ENCODE data around the gene ZNF75A.
A peak's percentile ranks its signal among the peaks of the same experiment; 100 is the strongest.

ZNF75A gene

GRCh38 chr16:3283543-3284447, 21.5 kb upstream of the ZNF75A start:
- no peak for DNase-seq (ENCODE audit: low read depth, low spot score)

GRCh38 chr16:3285131-3285530, 20.2 kb upstream of the ZNF75A start:
- no peak overlapping the region for H3K27ac ChIP-seq
- DNase-seq (ENCODE audit: low read depth, low spot score), result no peak

More at GRCh38 chr16:3283543-3284447, 21.5 kb upstream of the ZNF75A start:
- peak overlapping the region; percentile 99 for H3K27ac ChIP-seq

- no peak overlapping the region for H3K27ac ChIP-seq
- DNase-seq (ENCODE audit: low read depth, low spot score), result no peak
These were observed 15.2 kb upstream of the ZNF75A start for GRCh38 chr16:3289998-3290673.

- no peak overlapping the region for H3K27ac ChIP-seq
- DNase-seq (ENCODE audit: low read depth, low spot score), result no peak
These were observed 12.7 kb upstream of the ZNF75A start for GRCh38 chr16:3292604-3293003.

GRCh38 chr16:3295209-3295608, 10.1 kb upstream of the ZNF75A start:
- no peak overlapping the region for H3K27ac ChIP-seq
- DNase-seq (ENCODE audit: low read depth, low spot score), result no peak

GRCh38 chr16:3295783-3296182, 9.5 kb upstream of the ZNF75A start:
- DNase-seq (ENCODE audit: low read depth, low spot score), result no peak
- H3K27ac ChIP-seq, result no peak overlapping the region

- H3K27ac ChIP-seq, result peak overlapping the region; percentile 92
- no peak for DNase-seq (ENCODE audit: low read depth, low spot score)
These were observed 927 bp upstream of the ZNF75A start for GRCh38 chr16:3304370-3304769.

- no peak for DNase-seq (ENCODE audit: low read depth, low spot score)
- peak overlapping the region; percentile 92 for H3K27ac ChIP-seq
These were observed 781 bp downstream of the ZNF75A start for GRCh38 chr16:3306078-3306477.

GRCh38 chr16:3311496-3311895, 6.2 kb downstream of the ZNF75A start:
- H3K27ac ChIP-seq, result no peak overlapping the region
- no peak for DNase-seq (ENCODE audit: low read depth, low spot score)

GRCh38 chr16:3317315-3317999, 12.2 kb downstream of the ZNF75A start:
- DNase-seq (ENCODE audit: low read depth, low spot score), result no peak
- no peak overlapping the region for H3K27ac ChIP-seq

GRCh38 chr16:3321816-3322215, 16.5 kb downstream of the ZNF75A start:
- no peak for DNase-seq (ENCODE audit: low read depth, low spot score)
- H3K27ac ChIP-seq, result no peak overlapping the region

- DNase-seq (ENCODE audit: low read depth, low spot score), result no peak
- H3K27ac ChIP-seq, result no peak overlapping the region
These were observed 22.2 kb downstream of the ZNF75A start for GRCh38 chr16:3327514-3327913.

- no peak overlapping the region for H3K27ac ChIP-seq
- DNase-seq (ENCODE audit: low read depth, low spot score), result no peak
These were observed 22.8 kb downstream of the ZNF75A start for GRCh38 chr16:3328104-3328503.

- DNase-seq (ENCODE audit: low read depth, low spot score), result no peak
- no peak overlapping the region for H3K27ac ChIP-seq
These were observed 23.3 kb downstream of the ZNF75A start for GRCh38 chr16:3328643-3329042.

- no peak for DNase-seq (ENCODE audit: low read depth, low spot score)
- H3K27ac ChIP-seq, result no peak overlapping the region
These were observed 40.7 kb downstream of the ZNF75A start for GRCh38 chr16:3346041-3346440.

- no peak overlapping the region for H3K27ac ChIP-seq
- DNase-seq (ENCODE audit: low read depth, low spot score), result no peak
These were observed 42.3 kb downstream of the ZNF75A start for GRCh38 chr16:3347586-3347985.

- DNase-seq (ENCODE audit: low read depth, low spot score), result no peak
- no peak overlapping the region for H3K27ac ChIP-seq
These were observed 43.4 kb downstream of the ZNF75A start for GRCh38 chr16:3348547-3349167.

GRCh38 chr16:3349175-3349574, 43.9 kb downstream of the ZNF75A start:
- DNase-seq (ENCODE audit: low read depth, low spot score), result no peak
- no peak overlapping the region for H3K27ac ChIP-seq

GRCh38 chr16:3355589-3355988, 50.3 kb downstream of the ZNF75A start, which contains the start of gene OR2C1:
Gene OR2C1, plus strand, starts transcription at chr16:3355889. Its CDS starts 52 bp downstream, at chr16:3355941.
- no peak within 1 kb of the TSS for H3K27ac ChIP-seq
- DNase-seq (ENCODE audit: low read depth, low spot score), result no peak

- no peak overlapping the region for H3K27ac ChIP-seq
- no peak for DNase-seq (ENCODE audit: low read depth, low spot score)
These were observed 50.8 kb downstream of the ZNF75A start for GRCh38 chr16:3356118-3356517.
